GM21367 (cell line): ENCODE measurements around the gene DTX4.

ENCODE experiments used
- ATAC-seq: cut with Tn5 transposase; IDR thresholded peaks from one replicate; pipeline ENCODE4 v1.9.1; 2021; ENCODE audit not compliant: unreplicated experiment

The DTX4 gene

GRCh38 chr11:59189986-59190385 lies 18.1 kb downstream of the DTX4 start:
- ATAC-seq, result no peak

DNA sequence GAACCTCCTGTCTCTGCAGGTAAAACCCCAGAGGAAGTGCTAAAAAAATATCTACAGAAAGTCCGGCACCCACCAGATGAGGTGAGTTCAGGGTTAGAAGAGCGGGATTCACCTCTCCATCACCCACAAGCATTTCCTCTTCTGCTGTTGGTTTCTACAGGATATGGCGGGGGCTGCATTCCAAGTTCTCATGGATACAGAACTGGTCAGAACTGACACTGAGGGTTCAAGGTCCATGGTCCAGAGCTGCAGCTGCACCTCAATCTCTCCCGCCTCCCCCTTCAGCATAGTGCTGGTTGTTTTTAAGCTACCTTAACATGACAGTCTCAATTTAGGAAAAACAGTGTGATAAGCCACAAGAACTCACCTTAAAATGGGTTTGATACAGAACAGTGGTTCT lies 19.2 kb downstream of the DTX4 start:
- no peak for ATAC-seq

DNA sequence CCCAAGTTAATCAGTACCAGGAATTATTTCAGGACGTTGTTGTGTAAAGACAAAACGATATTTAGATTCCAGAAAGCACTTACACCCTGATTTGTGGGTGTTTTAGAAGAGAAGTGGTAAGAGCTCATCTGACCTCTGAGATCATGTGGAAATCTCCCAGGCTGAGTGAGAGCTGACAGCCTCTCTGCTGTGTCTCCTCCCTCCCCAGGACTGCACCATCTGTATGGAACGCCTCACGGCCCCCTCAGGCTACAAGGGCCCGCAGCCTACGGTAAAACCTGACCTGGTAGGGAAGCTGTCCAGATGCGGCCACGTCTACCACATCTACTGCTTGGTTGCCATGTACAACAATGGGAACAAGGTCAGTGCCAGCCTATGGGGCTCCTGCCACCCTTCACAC lies 20.0 kb downstream of the DTX4 start:
- ATAC-seq, result no peak

DNA sequence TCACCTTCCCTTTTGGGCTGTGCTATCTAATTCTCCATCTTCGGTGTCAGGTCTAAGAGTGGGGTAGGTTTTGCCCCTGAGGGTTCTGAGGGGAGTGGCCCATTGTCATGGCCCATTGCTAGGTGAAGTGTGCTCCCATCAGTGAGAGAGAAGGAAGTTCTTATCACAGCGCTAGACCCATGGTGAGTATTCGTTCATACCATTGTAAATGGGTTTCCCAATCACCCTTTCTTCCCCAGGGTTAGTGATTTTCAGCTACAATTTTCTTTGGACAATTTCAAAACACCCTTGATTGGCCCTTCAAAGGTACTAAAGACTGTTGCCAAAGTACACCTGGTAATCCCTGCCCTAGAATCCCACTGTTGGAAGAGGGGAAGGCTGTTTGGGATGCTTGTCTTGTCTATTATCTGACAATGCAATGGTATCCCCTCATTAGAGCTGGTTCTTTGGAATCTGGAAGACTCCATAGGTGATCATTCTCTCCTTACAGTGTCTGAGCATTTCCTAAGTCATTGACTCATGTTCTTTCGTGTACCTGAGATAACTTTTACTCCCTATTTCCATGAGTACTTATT lies 20.6 kb downstream of the DTX4 start:
- no peak for ATAC-seq

GRCh38 chr11:59193587-59194130 lies 21.7 kb downstream of the DTX4 start:
- ATAC-seq, result no peak

DNA sequence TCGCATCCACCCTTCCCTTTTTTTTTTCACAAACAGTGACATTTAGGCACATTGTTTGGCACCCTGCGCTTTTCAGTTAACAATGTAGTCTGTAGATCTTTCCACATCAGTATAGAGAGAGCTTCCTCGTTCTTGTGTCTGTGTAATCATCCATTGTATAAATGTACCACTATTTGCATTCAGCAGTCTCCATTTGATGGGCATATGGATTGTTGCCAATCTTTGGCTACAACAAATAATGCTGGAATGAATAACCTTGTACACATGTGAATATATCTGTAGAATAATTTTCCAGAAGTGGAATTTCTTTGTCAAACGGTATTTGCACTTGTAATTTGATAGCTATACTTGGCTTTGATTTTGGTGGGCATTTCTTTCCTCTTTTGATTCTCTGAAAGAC lies 23.7 kb downstream of the DTX4 start:
- ATAC-seq, result no peak

- no peak for ATAC-seq
These were observed 24.8 kb downstream of the DTX4 start for GRCh38 chr11:59196777-59197176.

GRCh38 chr11:59197991-59198390 lies 26.1 kb downstream of the DTX4 start:
- no peak for ATAC-seq

GRCh38 chr11:59198726-59199125 lies 26.8 kb downstream of the DTX4 start:
- no peak for ATAC-seq

DNA sequence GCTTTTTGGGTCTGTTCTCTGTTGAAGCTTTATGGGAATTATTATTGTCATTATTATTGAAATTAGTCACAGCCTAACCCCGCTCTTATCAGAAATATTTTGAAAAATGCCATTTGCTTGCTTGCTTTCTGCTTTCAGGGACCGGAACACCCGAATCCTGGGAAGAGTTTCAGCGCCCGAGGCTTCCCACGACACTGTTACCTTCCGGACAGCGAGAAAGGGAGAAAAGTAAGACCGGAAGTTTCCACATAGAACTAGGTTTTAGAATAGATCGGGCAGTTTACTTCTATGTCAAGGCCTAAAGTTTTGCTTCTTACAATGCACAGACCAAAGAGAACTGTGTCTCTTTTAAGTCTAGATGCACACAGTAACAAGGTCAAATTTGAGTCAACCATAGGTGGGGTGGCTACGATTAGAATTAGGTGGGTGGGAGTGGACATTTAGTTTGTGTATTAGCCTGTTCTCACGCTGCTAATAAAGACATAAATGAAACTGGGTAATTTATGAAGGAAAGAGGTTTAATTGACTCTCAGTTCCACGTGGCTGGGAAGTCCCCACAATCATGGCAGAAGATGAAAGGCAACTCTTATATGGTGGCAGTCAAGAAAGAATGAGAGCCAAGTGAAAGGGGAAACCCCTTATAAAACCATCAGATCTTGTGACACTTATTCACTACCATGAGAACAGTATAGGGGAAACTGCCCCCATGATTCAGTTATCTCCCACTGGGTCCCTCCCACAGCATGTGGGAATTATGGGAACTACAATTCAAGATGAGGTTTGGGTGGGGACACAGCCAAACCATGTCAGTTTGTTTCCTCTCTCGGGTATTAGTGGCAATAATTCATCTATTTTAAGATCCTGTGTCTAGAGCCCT lies 27.9 kb downstream of the DTX4 start:
- ATAC-seq, result peak; percentile 39

DNA sequence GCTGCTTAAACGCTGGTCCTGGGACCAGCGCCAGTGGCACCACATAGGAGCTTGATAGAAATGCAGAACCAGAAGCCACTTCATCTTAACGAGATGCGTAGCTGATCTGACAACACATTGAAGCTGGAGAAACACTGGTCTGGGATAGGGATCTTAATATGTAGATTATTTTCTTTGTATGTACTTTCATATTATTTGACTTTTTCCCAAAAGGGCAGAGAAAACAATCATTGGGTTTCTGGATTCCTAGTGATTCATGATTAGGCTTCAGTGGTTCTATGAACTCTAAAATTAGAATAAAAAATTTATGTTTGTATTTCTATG lies 28.5 kb downstream of the DTX4 start:
- peak; percentile 28 for ATAC-seq

DNA sequence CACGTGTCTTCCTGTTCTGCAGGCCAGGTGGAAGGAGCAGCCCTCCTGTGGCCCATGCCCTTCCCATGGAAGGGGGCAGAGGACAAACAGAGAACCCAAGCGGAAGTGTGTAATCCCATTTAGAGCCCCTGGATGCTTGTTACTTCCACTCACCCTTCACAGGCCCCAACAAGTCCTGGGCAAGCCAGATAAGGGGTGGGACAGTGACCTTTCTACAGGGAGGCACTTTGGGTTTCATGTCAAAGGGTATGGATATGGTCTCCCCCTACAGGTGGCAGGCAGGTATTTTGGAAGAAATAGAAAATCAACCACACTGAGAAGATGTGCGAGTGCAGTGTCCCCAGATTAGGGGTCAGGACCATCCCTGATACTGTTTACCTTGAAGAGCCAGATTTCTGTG lies 29.4 kb downstream of the DTX4 start:
- no peak for ATAC-seq

DNA sequence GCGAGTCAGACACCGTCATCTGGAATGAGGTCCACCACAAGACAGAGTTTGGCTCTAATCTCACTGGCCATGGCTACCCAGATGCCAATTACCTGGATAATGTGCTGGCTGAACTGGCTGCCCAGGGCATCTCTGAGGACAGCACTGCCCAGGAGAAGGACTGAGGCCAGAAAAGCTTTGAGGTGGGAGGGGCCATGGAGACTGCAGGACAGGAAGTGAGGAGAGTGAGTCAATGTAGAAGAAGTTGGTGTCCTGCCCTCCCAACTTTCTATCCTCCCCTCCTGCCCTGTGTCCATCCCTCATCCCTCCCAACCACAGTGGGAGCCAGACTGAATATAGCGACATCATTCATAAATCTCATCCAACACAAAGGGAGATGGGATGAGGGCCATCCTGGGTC lies 32.8 kb downstream of the DTX4 start:
- ATAC-seq, result no peak

GRCh38 chr11:59205648-59206047 lies 33.7 kb downstream of the DTX4 start:
- no peak for ATAC-seq

- no peak for ATAC-seq
These were observed 34.7 kb downstream of the DTX4 start for GRCh38 chr11:59206635-59207034.

DNA sequence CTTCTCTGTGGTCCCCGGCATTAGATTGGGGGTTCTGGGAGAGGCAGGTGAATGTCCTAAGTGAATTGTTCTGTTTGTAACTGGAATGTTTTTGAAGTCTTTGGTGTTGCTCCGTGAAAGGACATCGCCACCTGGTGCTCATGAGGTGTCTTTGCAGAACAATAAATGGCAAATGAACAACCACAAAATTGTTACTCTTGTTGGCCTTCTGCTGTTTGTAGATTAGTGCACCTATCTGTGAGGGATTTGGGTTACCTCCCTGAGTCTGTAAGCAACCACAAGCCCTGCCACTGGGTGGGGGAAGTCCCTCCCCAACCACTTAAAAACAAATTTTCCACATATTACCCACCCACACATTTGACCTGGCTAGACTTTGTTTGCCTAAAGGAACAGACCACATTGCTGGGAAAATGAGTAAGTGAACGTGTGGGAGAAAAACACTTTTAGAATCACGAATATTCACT lies 36.1 kb downstream of the DTX4 start:
- peak; percentile 70 for ATAC-seq

GRCh38 chr11:59208956-59209355 lies 37.0 kb downstream of the DTX4 start:
- ATAC-seq, result no peak

DNA sequence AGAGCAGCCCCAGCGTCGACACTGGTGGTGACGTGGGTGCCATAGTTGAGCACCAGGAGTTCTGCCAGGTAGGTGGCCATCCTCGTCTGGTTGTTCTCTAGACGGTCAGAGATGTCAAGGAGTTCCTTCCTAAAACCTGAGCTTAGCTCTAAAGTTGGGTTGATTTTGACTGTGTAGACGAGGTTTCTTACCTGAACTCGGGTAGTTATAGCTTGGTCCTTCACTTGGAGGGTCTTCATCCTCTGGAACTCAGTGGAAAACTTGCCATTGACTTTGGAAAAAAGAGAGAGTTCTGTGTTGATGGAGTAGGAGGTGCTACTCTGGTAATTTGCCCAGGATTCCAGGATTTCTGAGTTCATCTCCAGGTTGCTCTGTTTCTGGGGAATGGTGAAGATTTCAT lies 40.3 kb downstream of the DTX4 start:
- ATAC-seq, result no peak

- ATAC-seq, result no peak
These were observed 41.1 kb downstream of the DTX4 start, which contains the start of gene MPEG1 for GRCh38 chr11:59212744-59213631. Gene MPEG1 (minus strand): TSS chr11:59212927. CDS start chr11:59212865, 62 bp downstream.

- no peak for ATAC-seq
These were observed 42.4 kb downstream of the DTX4 start for GRCh38 chr11:59214141-59214893.
